GM20431 (cell line): ENCODE measurements around the gene NACC2.
"Not testable (repeated sequence)": the region's sequence is repeated elsewhere in the genome, so short reads cannot be mapped to it uniquely, and the experiment has no call there.

Experiments
- in situ Hi-C: fragments of 300-500 bp; cut with MseI, MboI; formaldehyde crosslinking; loops from one replicate; pipeline ENCODE4 v1.15.0; 2020; ENCODE audit warnings: low sequenced_read_pairs; ENCODE audit not compliant: unreplicated experiment

The NACC2 gene

GRCh38 chr9:136031094-136031493 lies 64.0 kb downstream of the NACC2 start:
- in situ Hi-C loops, result no loop called here

- in situ Hi-C loops, result no loop called here
These were observed 65.5 kb downstream of the NACC2 start for GRCh38 chr9:136029556-136029955.

GRCh38 chr9:136028760-136029470 lies 66.2 kb downstream of the NACC2 start:
- in situ Hi-C loops, result no loop called here

- in situ Hi-C loops, result not testable (repeated sequence)
These were observed 68.2 kb downstream of the NACC2 start for GRCh38 chr9:136026943-136027289.

- in situ Hi-C loops, result no loop called here
These were observed 68.7 kb downstream of the NACC2 start for GRCh38 chr9:136026266-136026942.

- in situ Hi-C loops, result no loop called here
These were observed 69.6 kb downstream of the NACC2 start for GRCh38 chr9:136025481-136025880.

- in situ Hi-C loops, result no loop called here
These were observed 70.3 kb downstream of the NACC2 start for GRCh38 chr9:136024696-136025316.

GRCh38 chr9:136024286-136024685 lies 70.8 kb downstream of the NACC2 start:
- in situ Hi-C loops, result no loop called here

GRCh38 chr9:136023410-136024225 lies 71.5 kb downstream of the NACC2 start:
- in situ Hi-C loops, result no loop called here

GRCh38 chr9:136022731-136023409 lies 72.2 kb downstream of the NACC2 start:
- in situ Hi-C loops, result no loop called here

GRCh38 chr9:136021872-136022681 lies 73.0 kb downstream of the NACC2 start:
- in situ Hi-C loops, result no loop called here

- in situ Hi-C loops, result no loop called here
These were observed 73.8 kb downstream of the NACC2 start for GRCh38 chr9:136021171-136021871.

GRCh38 chr9:136020671-136021070 lies 74.4 kb downstream of the NACC2 start:
- in situ Hi-C loops, result no loop called here

GRCh38 chr9:136020206-136020605 lies 74.9 kb downstream of the NACC2 start:
- in situ Hi-C loops, result no loop called here

- in situ Hi-C loops, result no loop called here
These were observed 75.4 kb downstream of the NACC2 start for GRCh38 chr9:136019681-136020060.

GRCh38 chr9:136019041-136019680 lies 75.9 kb downstream of the NACC2 start:
- in situ Hi-C loops, result no loop called here

GRCh38 chr9:136018257-136019031 lies 76.6 kb downstream of the NACC2 start:
- in situ Hi-C loops, result no loop called here
